ENCODE results near the gene HLX.

Gene HLX

DNA sequence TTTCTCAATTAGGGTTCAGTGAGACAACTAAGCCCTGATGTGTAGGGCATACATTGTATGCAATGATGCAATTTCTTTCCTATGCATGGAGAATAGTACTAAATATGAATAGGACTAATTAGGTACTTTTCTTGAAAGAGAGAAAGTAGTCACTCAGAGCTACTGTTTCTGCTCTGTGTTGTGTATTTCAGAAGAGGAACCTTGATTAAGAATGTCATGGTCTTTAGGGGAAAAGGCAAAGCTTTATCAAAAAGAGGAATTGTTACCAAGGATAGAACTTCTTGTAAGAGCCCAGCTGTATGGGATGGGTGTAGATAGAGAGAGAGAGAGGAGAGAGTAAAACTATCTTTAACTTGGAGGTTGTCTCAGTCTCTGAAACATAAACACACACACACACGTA lies 49.1 kb downstream of the HLX start:
- FAIRE-seq = no peak

DNA sequence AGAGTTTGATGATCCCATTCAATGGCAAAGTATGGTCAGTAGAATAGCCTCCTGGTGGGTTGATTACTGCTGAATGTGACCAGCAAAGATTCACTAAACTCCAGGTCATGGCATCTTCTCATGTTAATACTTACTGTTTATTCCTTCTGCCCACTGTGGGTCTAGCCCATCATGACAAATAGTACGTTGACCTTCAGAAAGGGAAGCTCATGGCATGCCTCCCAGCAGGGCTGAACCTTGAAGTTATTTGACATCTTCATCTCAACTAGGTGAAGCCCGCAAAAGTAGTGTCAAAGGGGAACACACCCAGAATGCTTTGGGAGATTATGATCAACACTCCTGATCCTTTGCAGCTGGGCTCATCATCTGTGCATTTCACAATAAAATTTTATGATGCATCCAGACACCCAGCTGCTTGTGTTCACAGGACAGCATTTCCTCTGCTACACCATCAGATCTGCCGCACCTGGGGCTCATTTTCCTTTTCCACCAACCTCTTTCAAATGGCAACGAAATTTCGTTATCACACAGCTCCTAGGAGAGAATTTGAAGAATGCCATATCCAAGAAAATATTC lies 49.6 kb downstream of the HLX start:
- FAIRE-seq = no peak

DNA sequence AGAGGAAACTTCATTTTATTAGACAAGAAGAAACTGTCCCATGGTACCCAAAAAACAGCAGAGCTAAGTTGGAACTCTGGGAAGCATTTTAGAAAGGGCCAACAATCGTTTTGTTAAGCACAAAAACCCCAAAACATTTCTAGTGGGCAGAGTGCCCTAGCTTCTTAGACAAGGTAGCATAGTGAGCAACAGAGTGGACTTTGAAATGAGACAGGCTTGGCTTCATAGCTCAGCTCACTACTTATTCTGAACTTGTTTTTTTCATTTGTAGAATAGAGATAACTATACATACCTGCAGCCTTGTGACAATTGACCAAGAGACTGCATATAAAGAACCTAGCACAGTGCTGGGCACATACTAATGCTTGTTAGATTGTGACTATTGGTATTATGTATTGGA lies 50.1 kb downstream of the HLX start:
- no peak for FAIRE-seq

Data from islet of Langerhans (tissue), 1 donor.